Measurements from ENCODE around the gene MBD6. TPM values are rescaled to one million over a fixed set of nuclear protein-coding genes. Genes with fewer than 3 reads are reported as not detected.

Gene MBD6
- total RNA-seq, 1 donor from 2014 or later, result 93.1 TPM

GRCh38 chr12:57552835-57553313 lies 30.2 kb downstream of the MBD6 start:
- no peaks in the 10 kb centered on the region for H3K36me3 ChIP-seq
- ATAC-seq (no peak), DNase-seq (no peak)
- H3K4me1 ChIP-seq, result peaks cover 9% of the 10 kb centered on the region
- no peak for TF ChIP-seq CTCF (IDR thresholded peaks at IDR 0.05)
- intact Hi-C loops (cut with DNase I), result no loop called here
- H3K9me3 ChIP-seq, result no peaks in the 10 kb centered on the region
- H3K27me3 ChIP-seq (ENCODE audit: low read depth), result peaks cover 34% of the 10 kb centered on the region
- H3K4me3 ChIP-seq, result no peak overlapping the region
- no peak overlapping the region for H3K27ac ChIP-seq

- peaks cover 27% of the 10 kb centered on the region for H3K27me3 ChIP-seq (ENCODE audit: low read depth)
- ATAC-seq, result no peak
- no peaks in the 10 kb centered on the region for H3K36me3 ChIP-seq
- TF ChIP-seq CTCF (IDR thresholded peaks at IDR 0.05), result no peak
- intact Hi-C loops (cut with DNase I), result no loop called here
- DNase-seq, result no peak
- H3K27ac ChIP-seq, result no peak overlapping the region
- no peaks in the 10 kb centered on the region for H3K9me3 ChIP-seq
- no peak overlapping the region for H3K4me3 ChIP-seq
- H3K4me1 ChIP-seq, result peaks cover 9% of the 10 kb centered on the region
Observed at GRCh38 chr12:57553343-57554202, 30.9 kb downstream of the MBD6 start.

- DNase-seq (no peak), ATAC-seq (no peak)
- peaks cover 18% of the 10 kb centered on the region for H3K27me3 ChIP-seq (ENCODE audit: low read depth)
- H3K27ac ChIP-seq, result no peak overlapping the region
- no peaks in the 10 kb centered on the region for H3K9me3 ChIP-seq
- no peak for TF ChIP-seq CTCF (IDR thresholded peaks at IDR 0.05)
- H3K4me3 ChIP-seq, result no peak overlapping the region
- no peaks in the 10 kb centered on the region for H3K36me3 ChIP-seq
- peaks cover 9% of the 10 kb centered on the region for H3K4me1 ChIP-seq
- intact Hi-C loops (cut with DNase I), result no loop called here
Observed at GRCh38 chr12:57554453-57554852, 31.8 kb downstream of the MBD6 start.

- intact Hi-C loops (cut with DNase I), result no loop called here
- Histone ChIP-seq H3K4me3 (no peak overlapping the region), H3K36me3 (no peaks in the 10 kb centered on the region), H3K27ac (no peak overlapping the region), H3K4me1 (peaks cover 5% of the 10 kb centered on the region), H3K9me3 (no peaks in the 10 kb centered on the region), H3K27me3 (ENCODE audit: low read depth) (peaks cover 15% of the 10 kb centered on the region)
- no peak for TF ChIP-seq CTCF (IDR thresholded peaks at IDR 0.05)
- DNase-seq, result no peak
- ATAC-seq, result no peak
Observed at GRCh38 chr12:57554897-57555296, 32.3 kb downstream of the MBD6 start.

GRCh38 chr12:57558864-57559263 lies 36.2 kb downstream of the MBD6 start:
- H3K27me3 ChIP-seq (ENCODE audit: low read depth), result peaks cover 3% of the 10 kb centered on the region
- H3K36me3 ChIP-seq, result no peaks in the 10 kb centered on the region
- no peak overlapping the region for H3K4me3 ChIP-seq
- ATAC-seq (no peak), DNase-seq (no peak)
- intact Hi-C loops (cut with DNase I), result no loop called here
- no peaks in the 10 kb centered on the region for H3K9me3 ChIP-seq
- no peak for TF ChIP-seq CTCF (IDR thresholded peaks at IDR 0.05)
- no peaks in the 10 kb centered on the region for H3K4me1 ChIP-seq
- H3K27ac ChIP-seq, result no peak overlapping the region

Data from lower lobe of right lung (tissue), 2 donors.